Esophagus squamous epithelium (tissue), 4 donors: ENCODE results near the gene BTG4.

Experiments used
- CTCF ChIP-seq, 6 experiments: fragments of 450-650 bp in 4 of 6; fragments of 200-600 bp in 2 of 6; sonication (generic) in 2 of 6; IDR thresholded peaks; one replicate each; pipeline ENCODE4 v1.5.1; 2016 to 2019; ENCODE audit warnings: antibody characterized with exemption in 6 of 6, mild to moderate bottlenecking in 4 of 6, moderate library complexity in 4 of 6
- POLR2A ChIP-seq, 4 donors: fragments of 450-650 bp; IDR thresholded peaks; one replicate each; pipeline ENCODE4 v1.6.1; 2017; ENCODE audit warnings: antibody characterized with exemption in 4 of 4, mild to moderate bottlenecking in 4 of 4, moderate library complexity in 3 of 4

GRCh38 chr11:111515591-111515990, 3.4 kb upstream of the BTG4 start:
- TF ChIP-seq CTCF (IDR thresholded peaks at IDR 0.05): no peak
- no peak for TF ChIP-seq POLR2A (IDR thresholded peaks at IDR 0.05)
